Head of caudate nucleus (tissue), 42 donors: Measurements from ENCODE around the gene RAB3GAP2.
"Not testable (repeated sequence)": the region's sequence is repeated elsewhere in the genome, so short reads cannot be mapped to it uniquely, and the experiment has no call there.

ENCODE experiments used
- DNase-seq, 42 donors: peaks; one replicate each; pipeline versions ENCODE4 v3.0.0 to v3.0.0-alpha.2; 2020 to 2021; ENCODE audit warnings: mixed read lengths in 7 of 42
- intact Hi-C: fragments of 100-400 bp; cut with DNase I; formaldehyde crosslinking; loops from one replicate; pipeline ENCODE4 v1.15.0; 2022

The RAB3GAP2 gene

DNA sequence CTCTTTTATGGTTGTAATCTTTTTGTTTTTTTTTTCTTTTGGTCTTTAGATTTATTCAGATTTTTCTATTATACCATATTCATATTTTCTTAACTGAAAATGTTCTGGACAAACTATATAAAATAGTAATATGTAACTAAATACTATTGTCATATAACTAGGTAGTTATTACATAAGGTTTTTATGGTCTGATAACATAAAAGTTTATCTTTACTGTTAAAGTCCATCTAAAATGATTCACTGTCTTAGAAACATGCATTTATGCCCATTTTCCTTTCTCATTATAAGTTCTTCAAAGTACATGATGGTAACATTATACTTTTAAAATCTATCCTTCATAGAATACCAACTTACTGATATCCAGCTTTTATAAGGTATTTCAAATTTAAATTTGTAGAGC is 149.2 kb downstream of the RAB3GAP2 start:
- intact Hi-C loops: no loop called here
- no peak for DNase-seq

DNA sequence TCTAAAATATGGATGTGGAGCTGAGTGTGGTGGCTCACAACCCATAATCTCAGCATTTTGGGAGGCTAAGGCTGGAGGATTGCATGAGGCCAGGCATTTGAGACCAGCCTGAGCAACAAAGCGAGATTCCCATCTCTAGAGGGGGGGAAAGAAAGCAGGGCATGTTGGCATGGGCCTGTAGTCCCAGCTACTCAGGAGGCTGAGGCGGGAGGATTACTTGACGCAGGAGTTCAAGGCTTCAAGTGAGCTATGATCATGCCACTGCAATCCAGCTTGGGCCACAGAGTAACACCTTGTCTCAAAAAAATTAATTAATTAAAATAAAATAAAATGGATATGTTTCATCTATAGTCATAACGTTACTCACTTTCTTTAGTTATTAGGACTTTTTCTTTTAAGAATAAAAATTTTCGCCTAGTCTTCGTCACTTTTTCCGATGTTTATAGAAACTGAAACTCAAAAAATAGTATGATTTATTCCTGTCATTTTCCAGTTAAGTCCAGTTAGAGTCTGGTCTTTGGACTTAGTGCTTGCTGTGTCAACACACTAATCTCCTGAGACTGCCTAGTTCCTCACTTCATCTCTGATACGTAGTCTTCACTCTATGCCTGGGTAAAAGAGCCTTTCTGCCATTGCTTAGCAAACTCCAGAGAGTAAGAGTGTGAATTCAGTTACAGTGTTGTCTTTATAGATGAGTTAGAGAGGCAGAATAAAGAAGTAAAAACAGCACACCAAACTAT is 150.3 kb downstream of the RAB3GAP2 start:
- intact Hi-C loops: no loop called here
- DNase-seq: no peak

DNA sequence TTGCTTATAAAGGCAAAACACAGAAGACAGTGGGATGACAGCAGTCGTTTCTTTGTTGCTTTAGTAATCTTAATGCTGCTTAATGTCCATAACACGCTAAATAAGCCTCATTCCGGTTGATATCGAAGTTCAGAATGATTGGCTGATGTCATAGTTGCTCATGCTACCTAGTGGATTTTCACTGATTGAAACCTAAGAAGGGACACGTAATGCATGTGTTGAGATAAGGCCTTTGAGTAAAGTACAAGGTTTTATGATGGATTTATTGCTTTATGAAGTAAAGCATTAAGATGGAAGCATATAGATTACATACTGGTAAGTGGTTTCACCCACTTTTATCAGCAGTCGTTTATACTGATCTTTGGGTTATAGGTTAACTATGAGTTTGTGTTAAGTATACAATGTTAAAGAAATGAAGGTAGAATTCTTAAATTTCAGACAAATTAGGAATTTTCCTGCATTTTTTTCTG is 153.2 kb downstream of the RAB3GAP2 start:
- intact Hi-C loops: no loop called here

DNA sequence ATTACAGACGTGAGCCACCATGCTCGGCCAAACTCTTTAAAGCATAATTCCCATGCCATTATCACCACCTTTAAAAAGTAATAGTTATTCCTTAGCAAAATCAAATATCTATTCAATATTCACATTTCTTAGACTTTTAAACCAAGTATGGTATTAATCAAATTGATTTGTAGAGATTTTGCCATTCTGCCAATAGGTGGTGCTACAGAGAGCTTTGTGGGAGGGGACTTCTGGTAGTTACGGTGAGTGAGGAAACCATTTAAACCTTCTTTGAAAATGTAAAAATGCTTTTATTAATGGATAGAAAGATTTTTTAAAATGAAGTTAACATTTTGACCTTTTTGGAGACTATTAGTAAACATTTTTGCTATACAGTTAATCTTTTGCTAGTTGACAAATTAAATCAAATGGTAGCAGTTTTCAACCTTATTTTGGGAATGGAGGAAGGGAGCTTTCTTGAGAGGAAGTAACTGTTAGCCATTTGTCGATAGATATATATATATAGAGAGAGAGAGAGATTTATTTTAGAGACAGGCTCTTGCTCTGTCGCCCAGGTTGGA is 159.0 kb downstream of the RAB3GAP2 start:
- no peak for DNase-seq
- intact Hi-C loops: no loop called here

More for the DNA sequence above, 153.2 kb downstream of the RAB3GAP2 start:
- DNase-seq: no peak

DNA sequence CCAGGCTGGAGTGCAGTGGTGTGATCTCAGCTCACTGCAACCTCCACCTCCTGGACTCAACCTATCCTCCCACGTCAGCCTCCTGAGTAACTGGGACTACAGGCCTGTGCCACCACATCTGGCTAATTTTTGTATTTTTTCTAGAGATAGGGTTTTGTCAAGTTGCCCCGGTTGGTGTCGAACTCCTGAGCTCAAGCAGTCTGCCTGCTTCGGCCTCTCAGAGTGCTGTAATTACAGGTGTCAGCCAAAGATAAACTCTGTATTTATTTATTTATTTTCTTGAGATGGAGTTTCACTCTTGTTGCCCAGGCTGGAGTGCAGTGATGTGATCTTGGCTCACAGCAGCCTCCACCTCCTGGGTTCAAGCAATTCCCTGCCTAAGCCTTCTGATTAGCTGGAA is 159.7 kb downstream of the RAB3GAP2 start:
- DNase-seq, intact Hi-C loops: not testable (repeated sequence)

DNA sequence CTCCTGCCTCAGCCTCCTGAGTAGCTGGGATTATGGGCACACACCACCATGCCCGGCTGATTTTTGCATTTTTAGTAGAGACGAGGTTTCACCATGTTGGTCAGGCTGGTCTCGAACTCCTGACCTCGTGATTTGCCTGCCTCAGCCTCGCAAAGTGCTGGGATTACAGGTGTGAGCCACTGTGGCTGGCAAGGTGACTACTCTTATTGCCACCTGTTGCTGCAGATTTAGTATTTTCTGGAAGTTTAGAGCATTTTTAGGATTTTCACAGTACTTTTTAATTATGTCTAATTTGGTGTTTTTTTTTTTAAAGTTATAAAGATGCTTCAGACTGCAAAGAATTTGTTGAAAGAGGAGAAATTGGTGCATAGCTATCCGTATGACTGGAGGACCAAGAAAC is 161.8 kb downstream of the RAB3GAP2 start:
- intact Hi-C loops, DNase-seq: not testable (repeated sequence)

DNA sequence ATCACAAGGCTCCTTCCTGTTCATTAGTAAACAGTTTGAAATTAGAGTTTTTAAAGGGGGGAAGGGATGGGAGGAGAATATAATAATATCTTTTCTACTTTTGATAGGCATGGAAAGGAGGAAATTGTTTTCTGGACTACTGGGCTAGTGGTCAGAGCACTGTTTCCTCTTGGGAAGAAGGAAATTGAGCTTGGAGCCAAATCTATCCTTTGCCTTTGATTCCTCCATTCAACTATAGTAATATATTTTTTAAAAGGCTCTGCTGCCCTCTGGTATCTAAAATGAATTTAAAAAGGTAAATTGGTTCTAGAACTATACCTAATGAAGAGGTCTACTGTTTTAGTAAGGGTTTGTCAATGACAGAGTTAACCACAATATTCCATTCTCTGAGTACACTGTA is 172.4 kb downstream of the RAB3GAP2 start:
- no peak for DNase-seq
- intact Hi-C loops: loop anchor here (10.0 kb wide), 1 partner anchor 55 kb away; the partner anchor contains the start of gene EPRS1
